GM21619 (cell line): ENCODE measurements around the gene LPIN1.
"Not testable (repeated sequence)": the region's sequence is repeated elsewhere in the genome, so short reads cannot be mapped to it uniquely, and the experiment has no call there.

ENCODE experiments used
- ATAC-seq: cut with Tn5 transposase; IDR thresholded peaks from one replicate; pipeline ENCODE4 v1.9.1; 2021; ENCODE audit not compliant: unreplicated experiment

LPIN1 gene

DNA sequence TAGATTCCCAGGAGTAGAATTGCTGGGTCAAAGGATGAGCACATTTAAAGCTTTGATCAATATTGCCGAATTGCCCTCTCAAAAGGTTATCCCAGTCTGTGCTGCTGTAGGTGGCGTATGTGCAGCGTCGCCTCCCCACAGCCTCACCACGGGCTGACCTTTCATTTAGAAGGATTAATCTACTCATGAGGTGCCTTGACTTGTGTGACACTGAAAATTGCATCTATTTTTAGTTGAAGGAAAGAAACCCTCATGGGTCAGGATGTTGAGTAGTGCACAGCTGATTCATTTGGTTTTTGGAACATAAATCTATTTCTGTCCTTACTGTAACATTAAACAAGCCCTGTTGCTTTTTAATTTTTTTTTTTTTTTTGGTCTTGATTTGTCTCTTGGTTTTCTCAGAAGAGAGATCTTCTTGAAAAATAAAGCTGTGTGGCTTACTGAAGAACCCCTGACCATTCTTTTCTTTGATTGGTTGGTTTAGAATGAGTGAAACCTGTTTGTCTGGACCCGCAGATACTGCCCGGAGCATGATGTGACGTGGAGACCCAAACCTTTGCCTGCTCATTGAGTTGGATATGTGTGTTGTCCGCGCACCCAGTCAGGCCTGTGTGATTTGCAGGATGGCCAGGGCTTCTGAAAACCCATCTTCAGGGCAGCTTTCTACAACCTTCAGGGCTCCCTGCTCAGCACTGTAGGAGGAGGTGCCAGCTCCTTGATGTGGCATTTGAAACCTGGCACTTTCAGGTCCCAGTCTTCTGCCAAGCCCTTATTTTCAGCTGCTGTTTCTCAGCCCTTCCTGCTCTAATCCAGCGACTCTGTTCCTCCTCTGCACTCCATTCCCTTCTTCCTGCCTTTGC is 61.0 kb downstream of the LPIN1 start:
- ATAC-seq: no peak

DNA sequence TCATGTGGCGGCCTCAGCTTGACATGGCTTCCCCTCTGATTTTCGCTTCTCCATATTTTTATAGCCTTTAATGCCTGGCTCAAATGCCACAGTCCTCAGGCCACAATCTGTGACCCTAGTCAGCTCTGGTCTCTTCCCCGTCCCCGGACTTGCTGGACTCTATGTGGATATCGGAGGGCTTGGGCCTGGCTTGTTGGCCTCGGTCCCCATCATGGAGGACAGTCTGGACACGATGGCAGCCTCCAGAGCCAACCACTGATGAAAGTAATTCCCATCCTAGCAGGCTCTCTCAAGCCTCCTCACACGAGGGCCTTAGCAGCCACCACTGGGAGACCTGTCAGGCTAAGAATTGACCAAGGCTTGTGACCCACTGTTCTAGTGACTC is 61.6 kb downstream of the LPIN1 start:
- no peak for ATAC-seq

DNA sequence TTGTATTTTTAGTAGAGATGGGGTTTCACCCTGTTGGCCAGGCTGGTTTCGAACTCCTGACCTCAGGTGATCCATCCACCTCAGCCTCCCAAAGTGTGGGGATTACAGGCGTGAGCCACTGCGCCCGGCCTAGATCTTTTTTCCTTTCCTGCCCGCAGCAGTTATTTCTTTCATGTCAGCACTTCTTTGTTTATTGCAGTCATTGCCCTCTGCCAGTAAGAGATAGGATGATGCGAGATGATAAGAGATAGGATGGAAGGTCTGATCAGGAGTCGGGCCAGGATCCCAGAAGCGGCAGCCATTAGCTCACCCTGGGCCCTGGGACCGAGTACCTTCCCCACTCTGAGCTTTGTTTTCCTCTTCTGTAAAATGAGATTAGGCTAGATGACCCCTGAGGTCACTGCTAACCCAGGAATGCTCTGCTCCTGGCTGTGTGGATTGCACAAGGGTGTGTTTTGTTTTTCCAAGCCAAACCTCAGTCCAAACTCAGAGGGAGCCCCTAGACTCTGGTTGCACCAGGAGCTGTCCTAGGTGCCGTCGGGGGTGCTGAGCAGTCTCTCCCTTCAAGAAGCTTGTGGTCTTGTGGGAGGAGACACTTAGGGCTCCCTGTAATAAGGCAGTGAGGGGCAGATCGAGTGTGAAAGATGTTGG is 63.3 kb downstream of the LPIN1 start:
- no peak for ATAC-seq

DNA sequence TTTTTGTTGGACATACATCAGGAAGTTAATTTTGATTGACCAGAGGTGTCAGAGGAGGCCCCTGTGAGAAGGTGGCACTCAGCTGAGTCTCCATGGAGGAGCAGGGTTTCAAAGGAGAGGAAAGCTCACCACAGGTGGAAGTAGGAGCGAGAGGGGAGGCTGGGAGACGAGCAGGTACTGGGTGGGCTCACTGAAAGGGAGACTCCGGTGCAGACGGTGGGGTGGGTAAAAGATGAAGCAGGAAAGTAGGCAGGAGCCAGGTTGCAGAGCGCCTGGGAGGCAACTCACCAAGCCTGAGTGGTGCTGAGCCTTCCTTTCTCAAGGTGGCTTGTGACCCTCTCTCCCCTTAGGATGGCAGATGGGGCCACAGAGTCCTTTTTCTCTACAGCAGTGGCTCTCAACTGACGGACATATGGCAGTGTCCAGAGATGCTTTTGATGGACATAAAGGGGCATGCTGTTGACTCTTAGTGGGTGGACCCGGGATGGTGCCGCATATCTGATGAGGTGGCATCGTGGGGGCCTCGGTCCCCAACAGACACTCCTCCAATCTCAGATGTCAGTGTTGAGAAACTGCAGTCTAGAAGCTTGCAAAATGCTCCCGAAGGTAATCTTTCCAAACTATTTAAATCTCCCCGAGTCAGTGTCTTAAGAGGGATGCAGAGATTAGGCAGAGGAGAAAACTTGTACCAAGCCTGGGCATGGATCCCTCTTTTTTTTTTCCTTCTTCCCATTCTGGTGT is 64.0 kb downstream of the LPIN1 start:
- ATAC-seq: no peak

- ATAC-seq: no peak
These were observed 64.7 kb downstream of the LPIN1 start for GRCh38 chr2:11811036-11811654.

DNA sequence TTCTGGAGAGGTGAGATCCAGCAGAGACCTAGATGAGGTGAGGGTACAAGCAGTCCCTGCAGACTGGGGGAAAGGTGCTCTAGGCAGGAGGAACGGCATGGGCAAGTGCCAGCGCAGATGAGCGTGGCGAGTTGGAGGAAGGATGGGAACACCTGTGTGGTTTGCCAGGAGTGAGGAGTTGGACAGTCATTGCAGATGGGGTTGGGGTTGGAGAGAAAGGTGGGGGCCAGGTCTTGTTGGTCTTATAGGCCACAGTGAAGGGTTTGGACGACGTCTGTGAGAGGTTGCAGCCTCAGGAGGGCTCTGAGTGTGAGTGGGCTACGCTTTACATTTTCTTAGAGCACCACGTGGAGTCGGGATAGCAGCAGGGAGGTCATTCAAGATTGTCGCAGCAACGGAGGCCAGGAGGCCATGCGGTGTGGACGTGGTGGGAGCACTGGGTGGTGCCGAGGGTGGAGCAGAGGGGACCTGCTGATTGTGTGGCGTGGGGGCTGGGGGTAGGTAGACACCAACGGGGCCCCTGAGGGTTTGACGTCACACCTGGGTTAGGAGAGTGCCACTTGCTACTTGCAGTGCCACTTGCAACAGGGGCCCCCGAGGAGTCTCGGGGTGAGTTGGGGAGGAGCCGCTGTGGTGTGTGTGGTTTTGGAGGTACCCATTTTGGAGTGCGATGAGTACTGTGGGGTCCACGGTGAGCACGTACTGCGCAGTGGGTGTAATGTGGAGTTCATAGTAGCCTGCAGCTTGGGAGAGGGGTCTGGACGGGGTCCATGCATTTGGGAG is 66.2 kb downstream of the LPIN1 start:
- ATAC-seq: no peak

GRCh38 chr2:11813345-11813744 is 66.9 kb downstream of the LPIN1 start:
- ATAC-seq: not testable (repeated sequence)

- no peak for ATAC-seq
These were observed 67.5 kb downstream of the LPIN1 start for GRCh38 chr2:11813951-11814350.

DNA sequence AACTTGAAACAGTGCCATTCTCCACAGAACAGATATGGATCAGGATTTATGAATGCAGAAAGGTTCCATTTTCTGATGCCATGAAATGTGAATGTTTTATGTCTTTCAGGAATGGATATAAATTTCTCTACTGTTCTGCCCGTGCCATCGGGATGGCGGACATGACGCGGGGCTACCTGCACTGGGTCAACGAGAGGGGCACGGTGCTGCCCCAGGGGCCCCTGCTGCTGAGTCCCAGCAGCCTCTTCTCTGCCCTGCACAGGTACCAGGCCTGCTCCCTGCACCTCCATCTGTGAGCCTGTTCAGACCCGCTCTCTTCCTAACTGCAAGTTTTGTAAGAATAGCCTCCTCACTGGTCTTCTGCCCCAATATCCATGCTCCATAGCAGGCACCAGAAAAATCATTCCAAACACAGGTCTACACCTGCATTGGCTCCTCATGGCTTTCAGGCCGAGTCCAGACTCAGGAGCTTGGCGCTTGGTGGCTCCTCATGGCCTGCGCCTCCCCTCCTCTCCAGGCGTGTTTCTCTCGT is 68.6 kb downstream of the LPIN1 start:
- ATAC-seq: no peak

DNA sequence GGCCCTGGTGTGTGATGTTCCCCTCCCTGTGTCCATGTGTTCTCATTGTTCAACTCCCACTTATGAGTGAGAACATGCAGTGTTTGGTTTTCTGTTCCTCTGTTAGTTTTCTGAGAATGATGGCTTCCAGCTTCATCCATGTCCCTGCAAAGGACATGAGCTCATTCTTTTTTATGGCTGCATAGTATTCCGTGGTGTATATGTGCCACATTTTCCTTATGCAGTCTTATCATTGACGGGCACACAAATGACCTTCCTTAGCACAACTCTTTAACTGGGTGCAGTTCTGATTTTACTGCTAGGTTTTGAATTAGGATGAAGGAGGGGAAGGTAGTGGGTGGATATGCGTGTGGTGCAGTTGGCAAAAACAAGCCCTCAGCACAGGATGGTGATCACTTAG is 70.5 kb downstream of the LPIN1 start:
- ATAC-seq: not testable (repeated sequence)

DNA sequence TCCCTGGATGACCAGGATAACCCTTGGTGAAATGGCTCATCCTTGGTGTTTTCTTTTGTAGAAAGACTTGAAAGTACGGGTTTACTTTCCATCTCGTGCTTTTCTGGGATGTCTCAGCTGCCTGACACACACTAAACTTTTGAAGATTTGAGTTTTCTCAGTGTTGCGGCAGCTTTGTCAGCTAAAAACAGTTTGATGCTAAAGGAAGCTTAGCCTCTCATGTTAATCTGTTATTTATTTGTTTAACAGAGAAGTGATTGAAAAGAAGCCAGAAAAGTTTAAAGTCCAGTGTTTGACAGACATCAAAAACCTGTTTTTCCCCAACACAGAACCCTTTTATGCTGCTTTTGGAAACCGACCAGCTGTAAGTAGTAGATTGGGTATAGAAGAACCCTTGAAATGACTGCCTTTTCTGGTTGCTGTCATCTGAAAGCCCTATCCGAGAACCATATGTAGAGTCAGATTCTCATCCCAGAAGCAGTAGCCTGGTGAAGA is 72.8 kb downstream of the LPIN1 start:
- no peak for ATAC-seq

DNA sequence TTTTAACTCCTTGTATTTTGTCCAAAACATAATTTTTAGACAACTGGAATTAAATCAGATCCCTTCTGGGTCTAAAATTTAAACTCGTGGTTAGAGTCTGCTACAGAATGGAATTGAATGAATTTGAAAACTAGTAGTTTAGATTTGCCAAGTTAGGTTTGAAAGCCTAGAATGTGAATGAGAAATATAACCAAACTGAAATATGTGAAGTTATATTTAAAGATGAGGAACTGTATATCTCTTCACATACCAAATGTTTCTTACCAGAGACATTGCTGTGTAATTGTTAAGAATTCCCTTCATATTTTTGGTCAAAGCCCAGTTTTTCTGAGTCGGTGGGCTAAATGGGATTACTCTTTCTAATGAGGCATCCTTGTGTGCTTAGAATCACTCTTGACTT is 74.2 kb downstream of the LPIN1 start:
- ATAC-seq: no peak

- ATAC-seq: no peak
These were observed 75.3 kb downstream of the LPIN1 start for GRCh38 chr2:11821705-11822104.

- ATAC-seq: not testable (repeated sequence)
These were observed 75.9 kb downstream of the LPIN1 start for GRCh38 chr2:11822359-11822745.

GRCh38 chr2:11822746-11823451 is 76.5 kb downstream of the LPIN1 start:
- ATAC-seq: no peak

DNA sequence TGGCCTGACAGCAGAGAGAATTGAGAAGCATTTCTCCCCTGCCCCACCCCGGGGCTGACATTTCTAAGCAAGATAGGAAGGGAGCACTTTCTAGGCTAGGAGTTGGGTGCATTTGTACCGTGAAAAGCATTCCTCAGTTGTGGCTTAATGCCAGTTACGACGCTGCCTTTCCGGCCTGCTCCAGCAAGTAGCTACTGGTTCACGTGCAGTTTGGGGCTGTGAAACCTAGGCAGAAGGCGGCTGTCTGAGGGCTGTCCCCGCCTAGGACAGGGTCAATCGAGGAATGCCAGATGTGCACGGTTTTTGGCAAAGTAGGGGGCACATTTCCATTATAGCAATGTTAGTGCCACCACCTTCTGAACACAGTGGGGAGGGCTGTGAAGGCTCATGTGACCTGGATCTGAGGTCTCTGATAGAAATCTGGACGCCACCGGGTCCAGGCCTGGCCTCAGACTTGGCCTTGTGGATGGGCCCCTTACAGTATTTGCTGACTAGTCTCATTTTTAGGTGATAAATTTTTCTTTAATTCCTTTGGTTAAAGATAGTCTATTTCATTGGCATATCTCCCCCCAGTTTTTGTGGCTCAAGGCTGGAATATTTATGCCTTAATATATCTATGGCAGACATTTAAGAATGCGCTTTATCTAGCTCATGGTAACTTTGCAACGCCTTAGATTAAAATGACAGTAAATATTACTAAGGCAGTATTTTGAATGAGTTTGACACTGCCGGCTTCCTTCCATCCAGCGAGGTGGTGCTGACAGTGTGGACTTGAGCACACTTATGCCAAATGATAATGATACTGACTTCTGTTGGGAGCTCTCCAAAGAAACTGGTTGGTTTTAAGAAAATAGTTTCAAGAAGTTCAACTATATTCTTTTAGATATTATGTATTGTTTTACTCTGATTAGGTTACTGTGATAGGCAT is 78.7 kb downstream of the LPIN1 start:
- no peak for ATAC-seq

- no peak for ATAC-seq
These were observed 81.1 kb downstream of the LPIN1 start for GRCh38 chr2:11827547-11827946.

DNA sequence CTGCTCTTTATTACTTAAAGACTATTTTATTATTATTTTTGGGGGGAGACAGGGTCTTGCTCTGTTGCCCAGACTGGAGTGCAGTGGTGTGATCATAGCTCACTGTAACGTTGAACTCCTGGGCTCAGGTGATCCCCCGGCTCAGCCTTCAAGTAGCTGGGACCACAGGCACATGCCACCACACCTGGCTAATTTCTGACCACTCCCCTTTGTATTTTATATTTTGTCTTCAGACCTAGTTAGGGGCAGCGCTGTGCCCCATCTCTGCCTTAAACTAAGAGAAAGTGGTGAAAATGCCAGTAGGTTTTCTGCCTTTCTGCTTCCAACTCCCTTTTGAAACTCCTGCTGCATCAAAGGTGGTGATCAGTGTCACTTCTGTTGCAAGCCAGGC is 82.5 kb downstream of the LPIN1 start:
- ATAC-seq: no peak
